Mononuclear cell (primary cell): Measurements from ENCODE around the gene IGBP1. TPM values are rescaled to one million over a fixed set of nuclear protein-coding genes. Genes with fewer than 3 reads are reported as not detected.
"Not testable (repeated sequence)": the region's sequence is repeated elsewhere in the genome, so short reads cannot be mapped to it uniquely, and the experiment has no call there.

Experiments used
- H3K27me3 ChIP-seq: 2 replicates; pipeline ENCODE4 v1.6.0; 2011; ENCODE audit warnings: low read length, control low read depth; ENCODE audit not compliant: insufficient read depth
- H3K4me1 ChIP-seq: 2 replicates; pipeline ENCODE4 v1.5.1; 2011; ENCODE audit warnings: mild to moderate bottlenecking, low read length, control low read depth; ENCODE audit not compliant: insufficient read depth
- H3K4me3 ChIP-seq: 2 replicates; pipeline ENCODE4 v1.5.1; 2011; ENCODE audit warnings: mild to moderate bottlenecking, low read length, moderate library complexity
- H3K9me3 ChIP-seq: 2 replicates; pipeline ENCODE4 v1.5.1; 2011; ENCODE audit warnings: low read depth, mild to moderate bottlenecking, control low read depth, low read length
- total RNA-seq: library from RNA; depleted of rRNA; stranded (reverse); fragments of >200 nt; gene quantifications from one replicate; pipeline ENCODE4 v1.2.3, GENCODE V29; 2012

Gene IGBP1
- total RNA-seq, 1 donor = 118 TPM

GRCh38 chrX:70183091-70183490, 49.8 kb downstream of the IGBP1 start:
- Histone ChIP-seq H3K27me3 (no peaks in the 10 kb centered on the region), H3K9me3 (no peaks in the 10 kb centered on the region), H3K4me1 (no peaks in the 10 kb centered on the region), H3K4me3 (no peak overlapping the region)

- H3K4me1 ChIP-seq = no peaks in the 10 kb centered on the region
- H3K9me3 ChIP-seq = no peaks in the 10 kb centered on the region
- H3K4me3 ChIP-seq = no peak overlapping the region
- H3K27me3 ChIP-seq = no peaks in the 10 kb centered on the region
These were observed 57.0 kb downstream of the IGBP1 start for GRCh38 chrX:70190225-70190624.

- Histone ChIP-seq H3K4me1 (no peaks in the 10 kb centered on the region), H3K9me3 (no peaks in the 10 kb centered on the region), H3K27me3 (no peaks in the 10 kb centered on the region), H3K4me3 (no peak overlapping the region)
These were observed 63.9 kb downstream of the IGBP1 start for GRCh38 chrX:70196961-70197720.

GRCh38 chrX:70201732-70202131, 68.5 kb downstream of the IGBP1 start:
- no peaks in the 10 kb centered on the region for H3K27me3 ChIP-seq
- H3K9me3 ChIP-seq = no peaks in the 10 kb centered on the region
- no peak overlapping the region for H3K4me3 ChIP-seq
- H3K4me1 ChIP-seq = no peaks in the 10 kb centered on the region

GRCh38 chrX:70208479-70208878, 75.2 kb downstream of the IGBP1 start:
- H3K4me1 ChIP-seq = no peaks in the 10 kb centered on the region
- H3K4me3 ChIP-seq = no peak overlapping the region
- no peaks in the 10 kb centered on the region for H3K27me3 ChIP-seq
- H3K9me3 ChIP-seq = no peaks in the 10 kb centered on the region

- H3K4me3 ChIP-seq, H3K9me3 ChIP-seq, H3K27me3 ChIP-seq, H3K4me1 ChIP-seq: not testable (repeated sequence)
These were observed 76.3 kb downstream of the IGBP1 start for GRCh38 chrX:70209570-70209969.

Other genes with a start within 250 kb of the IGBP1 start
- gene AWAT2, start 83.5 kb upstream of the IGBP1 start, total RNA-seq = not detected
- not detected for gene OTUD6A, start 71.0 kb upstream of the IGBP1 start, total RNA-seq
- not detected for gene DGAT2L6, start 44.0 kb downstream of the IGBP1 start, total RNA-seq
- not detected for gene AWAT1, start 101.2 kb downstream of the IGBP1 start, total RNA-seq
- gene P2RY4, start 126.8 kb downstream of the IGBP1 start, total RNA-seq = not detected
- gene ARR3, start 134.9 kb downstream of the IGBP1 start, total RNA-seq = not detected
- not detected for gene RAB41, start 148.7 kb downstream of the IGBP1 start, total RNA-seq
- gene PDZD11, start 156.5 kb downstream of the IGBP1 start, total RNA-seq = 4.4 TPM
- gene KIF4A, start 156.7 kb downstream of the IGBP1 start, total RNA-seq = 0.42 TPM